HepG2 (cell line): ENCODE data around the gene GLRX2. TPM values are rescaled to one million over a fixed set of nuclear protein-coding genes. Genes with fewer than 3 reads are reported as not detected.

Experiments used
- ATAC-seq: fragments of 200-7000 bp; cut with Tn5 transposase; 3 replicates; pipeline ENCODE4 v1.9.1; 2020; ENCODE audit warnings: mild to moderate bottlenecking, moderate library complexity
- BruUV-seq: library from RNA; stranded (reverse); fragments of 400-500 nt; replicated peaks from 2 replicates; lab custom pipeline; 2021; lab: Mats Ljungman, UMichigan
- CTCF ChIA-PET: fragments of 300-600 bp; formaldehyde crosslinking; extraction: SDS; loops from one replicate; lab custom pipeline; 2021; ENCODE audit warnings: low total read pairs, inconsistent platforms, low intra/inter-chr PET ratio; lab: Yijun Ruan, JAX
- POLR2A ChIA-PET: fragments of 350-600 bp; sonication (Branson Sonifier 250); formaldehyde crosslinking; loops from one replicate; lab custom pipeline; 2020; ENCODE audit warnings: antibody characterized with exemption, inconsistent platforms; lab: Yijun Ruan, JAX
- DNase-seq: peaks from one replicate; pipeline ENCODE4 v3.0.0-alpha.2; 2015; ENCODE audit warnings: low spot score
- FAIRE-seq: peaks from 3 replicates; lab custom pipeline; 2011; peaks lifted over from hg19 to GRCh38; lab: Jason Lieb, UNC
- H2AFZ ChIP-seq: one replicate; pipeline ENCODE4 v1.6.1; 2011; ENCODE audit warnings: low read length, inconsistent platforms
- H3K27ac ChIP-seq: fragments of 300-600 bp; 3 replicates; pipeline ENCODE4 v1.8.0; 2011; ENCODE audit warnings: mixed run types, mild to moderate bottlenecking, mixed read lengths, low read length, inconsistent platforms; ENCODE audit not compliant: insufficient read depth; ENCODE audit errors: extremely low read length
- H3K27me3 ChIP-seq, 2 experiments: fragments of 200-600 bp in 1 of 2; 2 replicates in 1 of 2; 3 replicates in 1 of 2; pipeline versions ENCODE4 v1.6.0 to v1.8.0; 2011; ENCODE audit warnings: low read length in 2 of 2, mild to moderate bottlenecking in 2 of 2, moderate library complexity in 2 of 2, inconsistent platforms in 1 of 2; ENCODE audit not compliant: insufficient read depth in 2 of 2, control insufficient read depth in 1 of 2
- H3K36me3 ChIP-seq, 2 experiments: fragments of 200-600 bp in 1 of 2; replicated peaks in 1 of 2; 2 replicates in 1 of 2; 3 replicates in 1 of 2; pipeline versions ENCODE4 v1.5.1 to v1.8.0; 2011; ENCODE audit warnings: low read length in 2 of 2, inconsistent platforms in 1 of 2; ENCODE audit not compliant: insufficient read depth in 2 of 2, control insufficient read depth in 1 of 2
- H3K4me1 ChIP-seq: 2 replicates; pipeline ENCODE4 v1.5.1; 2012; ENCODE audit warnings: low read length, inconsistent platforms; ENCODE audit not compliant: insufficient read depth
- H3K4me2 ChIP-seq: 2 replicates; pipeline ENCODE4 v1.6.0; 2011; ENCODE audit warnings: low read depth, low read length, inconsistent platforms
- H3K4me3 ChIP-seq, 3 experiments: fragments of 200-600 bp in 1 of 3; sonication (generic), shearing (Covaris generic) in 1 of 3; replicated peaks in 1 of 3; 2 replicates each; pipeline ENCODE4 v1.5.1; 2011 to 2016; ENCODE audit warnings: low read length in 3 of 3, inconsistent platforms in 2 of 3, low read depth in 2 of 3, mild to moderate bottlenecking in 2 of 3, control low read depth in 1 of 3, mixed read lengths in 1 of 3; ENCODE audit not compliant: insufficient read depth in 1 of 3
- H3K79me2 ChIP-seq: one replicate; pipeline ENCODE4 v1.6.1; 2011; ENCODE audit warnings: low read length, inconsistent platforms; ENCODE audit not compliant: insufficient read depth
- H3K9ac ChIP-seq: 2 replicates; pipeline ENCODE4 v1.6.0; 2011; ENCODE audit warnings: mild to moderate bottlenecking, low read depth, low read length, inconsistent platforms; ENCODE audit not compliant: insufficient read depth
- H3K9me3 ChIP-seq: 2 replicates; pipeline ENCODE4 v1.5.1; 2012; ENCODE audit warnings: mild to moderate bottlenecking, low read length
- H4K20me1 ChIP-seq: 2 replicates; pipeline ENCODE4 v1.6.0; 2011; ENCODE audit warnings: inconsistent platforms, mild to moderate bottlenecking, low read length, moderate library complexity; ENCODE audit not compliant: insufficient read depth
- GTF2F1 ChIP-seq: fragments of 150-350 bp; IDR thresholded peaks from 2 replicates; pipeline ENCODE4 v1.6.1; 2014; ENCODE audit warnings: low read length
- JDP2 ChIP-seq: sonication (generic); formaldehyde crosslinking; IDR thresholded peaks from 2 replicates; pipeline ENCODE4 v1.8.1; 2022; ENCODE audit warnings: missing genetic modification reagents, borderline replicate concordance
- MAF1 ChIP-seq: sonication (generic); formaldehyde crosslinking; IDR thresholded peaks from 2 replicates; pipeline ENCODE4 v1.5.0; 2020; ENCODE audit warnings: missing genetic modification reagents, borderline replicate concordance
- NFIB ChIP-seq: sonication (generic); formaldehyde crosslinking; IDR thresholded peaks from 2 replicates; pipeline ENCODE4 v1.9.0; 2021; ENCODE audit warnings: missing genetic modification reagents, mild to moderate bottlenecking, borderline replicate concordance
- NR2F1 ChIP-seq, 2 experiments: fragments of 450-650 bp in 1 of 2; formaldehyde crosslinking in 1 of 2; IDR thresholded peaks; 2 replicates each; pipeline versions ENCODE4 v1.5.0 to v1.6.1; 2016 to 2020; ENCODE audit warnings: mild to moderate bottlenecking in 1 of 2, missing compliant biosample characterization in 1 of 2, missing genetic modification reagents in 1 of 2, moderate library complexity in 1 of 2
- PCBP1 ChIP-seq: fragments of 200-400 bp; formaldehyde crosslinking; IDR thresholded peaks from 2 replicates; pipeline ENCODE4 v1.6.1; 2017; ENCODE audit warnings: mild to moderate bottlenecking, low read depth, low read length, borderline replicate concordance
- PTBP1 ChIP-seq: fragments of 200-400 bp; formaldehyde crosslinking; IDR thresholded peaks from 2 replicates; pipeline ENCODE4 v1.6.1; 2018; ENCODE audit warnings: low read length, low read depth; ENCODE audit not compliant: poor library complexity, severe bottlenecking
- SCMH1 ChIP-seq: sonication (generic); formaldehyde crosslinking; IDR thresholded peaks from 2 replicates; pipeline ENCODE4 v1.9.0; 2021; ENCODE audit warnings: missing genetic modification reagents, mild to moderate bottlenecking, borderline replicate concordance
- SIN3B ChIP-seq: fragments of 150-350 bp; IDR thresholded peaks from 2 replicates; pipeline ENCODE4 v1.6.1; 2014; ENCODE audit warnings: low read length
- ZBTB42 ChIP-seq: sonication (generic); formaldehyde crosslinking; IDR thresholded peaks from 2 replicates; pipeline ENCODE4 v1.5.0; 2020; ENCODE audit warnings: mild to moderate bottlenecking, missing genetic modification reagents
- ZFP36L2 ChIP-seq: sonication (generic); formaldehyde crosslinking; IDR thresholded peaks from 2 replicates; pipeline ENCODE4 v1.4.0; 2020; ENCODE audit warnings: missing genetic modification reagents
- ZKSCAN5 ChIP-seq: sonication (generic); formaldehyde crosslinking; IDR thresholded peaks from 2 replicates; pipeline ENCODE4 v1.5.1; 2020; ENCODE audit warnings: mild to moderate bottlenecking, missing genetic modification reagents
- ZNF124 ChIP-seq: sonication (generic); formaldehyde crosslinking; IDR thresholded peaks from 2 replicates; pipeline ENCODE4 v1.4.0; 2020; ENCODE audit warnings: missing genetic modification reagents
- ZNF772 ChIP-seq: sonication (generic); formaldehyde crosslinking; IDR thresholded peaks from 2 replicates; pipeline ENCODE4 v1.5.0; 2020; ENCODE audit warnings: mild to moderate bottlenecking, missing genetic modification reagents
- ZNF878 ChIP-seq: sonication (generic); formaldehyde crosslinking; IDR thresholded peaks from 2 replicates; pipeline ENCODE4 v1.8.1; 2023; ENCODE audit warnings: mild to moderate bottlenecking, missing genetic modification reagents, moderate library complexity
- in situ Hi-C: cut with HindIII; loops from 2 replicates; pipeline ENCODE4 v1.10.0; 2017; ENCODE audit warnings: low pct_unique_long_range_greater_than_20kb; ENCODE audit not compliant: extremely low pct_ligation_motif_present
- intact Hi-C: fragments of 100-400 bp; cut with micrococcal nuclease; formaldehyde crosslinking; loops from one replicate; pipeline ENCODE4 v1.10.0; 2022; ENCODE audit not compliant: unreplicated experiment
- polyA plus RNA-seq, 8 experiments: library from polyadenylated mRNA; depleted of rRNA in 3 of 8; stranded (reverse) in 7 of 8; unstranded in 1 of 8; fragments of >200 nt; fragmentation: Illumina TruSeq in 4 of 8; extraction: Trizol in 4 of 8; gene quantifications; 2 replicates each; pipeline versions ENCODE4 v1.2.1 to v1.2.3, GENCODE V29; 2011 to 2016; ENCODE audit warnings: low read depth in 4 of 8, missing spikeins in 1 of 8, mixed read lengths in 1 of 8; ENCODE audit not compliant: insufficient read depth in 1 of 8
- total RNA-seq, 5 experiments: library from RNA; depleted of rRNA; stranded (reverse); fragments of >200 nt; fragmentation: Illumina TruSeq; extraction: Trizol; gene quantifications; 2 replicates each; pipeline ENCODE4 v1.2.3, GENCODE V29; 2016; ENCODE audit warnings: low read depth in 1 of 5
- TF ChIP-seq, protein P1 (sequence below): sonication (generic); formaldehyde crosslinking; IDR thresholded peaks from 2 replicates; pipeline ENCODE4 v1.8.0; 2022; ENCODE audit warnings: mild to moderate bottlenecking, missing genetic modification reagents, moderate library complexity
- TF ChIP-seq, protein P2 (sequence below): sonication (generic); formaldehyde crosslinking; IDR thresholded peaks from 2 replicates; pipeline ENCODE4 v1.4.0; 2020; ENCODE audit warnings: missing genetic modification reagents
- TF ChIP-seq, protein P3 (sequence below): sonication (generic); formaldehyde crosslinking; IDR thresholded peaks from 2 replicates; pipeline ENCODE4 v1.5.1; 2020; ENCODE audit warnings: missing genetic modification reagents, mild to moderate bottlenecking, borderline replicate concordance

GLRX2 gene
- total and polyA plus RNA-seq, 2 of the 13 experiments (the other 11 are each of a cell fraction or from before 2014, with no cell fraction given), result 11.9 to 39.0 TPM

DNA sequence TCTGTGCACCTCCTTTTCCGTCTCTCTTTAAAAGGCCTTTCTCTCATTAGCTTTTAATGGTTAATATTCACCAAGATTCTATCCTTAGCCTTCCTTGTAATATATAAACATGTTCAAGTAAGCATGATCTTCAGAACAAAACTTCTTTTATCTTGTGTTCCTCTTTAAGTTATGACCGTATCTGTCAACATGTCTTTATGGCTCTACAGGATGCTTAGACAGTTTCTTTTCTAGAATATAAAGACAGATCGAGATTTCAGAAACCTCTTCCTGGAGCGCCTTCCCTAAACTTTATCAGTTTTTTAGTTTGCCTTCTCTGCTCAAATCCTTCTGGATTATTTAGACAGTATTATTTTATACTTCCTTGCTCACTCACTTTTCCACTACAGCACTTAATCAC is 38.6 kb downstream of the GLRX2 start (continued):
- TF ChIP-seq PCBP1 (no peak), ZNF124 (CRISPR knock-in tag) (no peak), NR2F1 (CRISPR knock-in tag; IDR thresholded peaks at IDR 0.05) (no peak), NFIB (no peak), ZKSCAN5 (CRISPR knock-in tag) (no peak), ZNF878 (CRISPR knock-in tag) (no peak)
- TF ChIP-seq, protein P1, sequence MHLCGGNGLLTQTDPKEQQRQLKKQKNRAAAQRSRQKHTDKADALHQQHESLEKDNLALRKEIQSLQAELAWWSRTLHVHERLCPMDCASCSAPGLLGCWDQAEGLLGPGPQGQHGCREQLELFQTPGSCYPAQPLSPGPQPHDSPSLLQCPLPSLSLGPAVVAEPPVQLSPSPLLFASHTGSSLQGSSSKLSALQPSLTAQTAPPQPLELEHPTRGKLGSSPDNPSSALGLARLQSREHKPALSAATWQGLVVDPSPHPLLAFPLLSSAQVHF, result no peak
- TF ChIP-seq, all 625 proteins: peak for 0

DNA sequence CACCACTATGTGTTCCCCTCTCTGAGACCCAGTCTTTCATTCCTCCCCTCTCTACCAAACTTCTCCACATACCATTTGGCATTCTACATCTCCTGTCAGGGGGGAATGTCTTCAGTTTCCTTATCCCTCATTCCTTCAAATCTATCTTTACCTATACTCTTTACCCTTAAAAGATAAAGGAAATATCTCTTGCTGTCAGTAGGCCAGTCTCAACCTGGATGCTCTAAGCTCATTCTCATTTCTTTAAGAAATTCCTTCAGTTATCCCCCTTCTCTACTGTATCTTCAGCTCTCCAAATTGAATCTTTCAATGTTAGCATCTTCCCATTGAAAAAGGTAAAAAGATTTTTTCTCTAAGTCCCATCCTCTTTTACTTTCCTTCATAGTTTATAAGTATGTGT is 39.3 kb downstream of the GLRX2 start:
- in situ Hi-C loops, result no loop called here
- no peaks in the 10 kb centered on the region for H3K27me3 ChIP-seq
- intact Hi-C loops, result no loop called here
- peaks cover 1 to 17% of the 10 kb centered on the region in 2 experiments; a peak in 3 of 5 replicates for H3K36me3 ChIP-seq
- BruUV-seq, result no TSS peak
- TF ChIP-seq ZFP36L2 (CRISPR knock-in tag) (no peak), JDP2 (CRISPR knock-in tag) (no peak), ZBTB42 (no peak), MAF1 (CRISPR knock-in tag) (no peak), PTBP1 (no peak), SIN3B (no peak), GTF2F1 (no peak), ZNF772 (CRISPR knock-in tag) (no peak), SCMH1 (CRISPR knock-in tag) (no peak)
- TF ChIP-seq, protein P2, sequence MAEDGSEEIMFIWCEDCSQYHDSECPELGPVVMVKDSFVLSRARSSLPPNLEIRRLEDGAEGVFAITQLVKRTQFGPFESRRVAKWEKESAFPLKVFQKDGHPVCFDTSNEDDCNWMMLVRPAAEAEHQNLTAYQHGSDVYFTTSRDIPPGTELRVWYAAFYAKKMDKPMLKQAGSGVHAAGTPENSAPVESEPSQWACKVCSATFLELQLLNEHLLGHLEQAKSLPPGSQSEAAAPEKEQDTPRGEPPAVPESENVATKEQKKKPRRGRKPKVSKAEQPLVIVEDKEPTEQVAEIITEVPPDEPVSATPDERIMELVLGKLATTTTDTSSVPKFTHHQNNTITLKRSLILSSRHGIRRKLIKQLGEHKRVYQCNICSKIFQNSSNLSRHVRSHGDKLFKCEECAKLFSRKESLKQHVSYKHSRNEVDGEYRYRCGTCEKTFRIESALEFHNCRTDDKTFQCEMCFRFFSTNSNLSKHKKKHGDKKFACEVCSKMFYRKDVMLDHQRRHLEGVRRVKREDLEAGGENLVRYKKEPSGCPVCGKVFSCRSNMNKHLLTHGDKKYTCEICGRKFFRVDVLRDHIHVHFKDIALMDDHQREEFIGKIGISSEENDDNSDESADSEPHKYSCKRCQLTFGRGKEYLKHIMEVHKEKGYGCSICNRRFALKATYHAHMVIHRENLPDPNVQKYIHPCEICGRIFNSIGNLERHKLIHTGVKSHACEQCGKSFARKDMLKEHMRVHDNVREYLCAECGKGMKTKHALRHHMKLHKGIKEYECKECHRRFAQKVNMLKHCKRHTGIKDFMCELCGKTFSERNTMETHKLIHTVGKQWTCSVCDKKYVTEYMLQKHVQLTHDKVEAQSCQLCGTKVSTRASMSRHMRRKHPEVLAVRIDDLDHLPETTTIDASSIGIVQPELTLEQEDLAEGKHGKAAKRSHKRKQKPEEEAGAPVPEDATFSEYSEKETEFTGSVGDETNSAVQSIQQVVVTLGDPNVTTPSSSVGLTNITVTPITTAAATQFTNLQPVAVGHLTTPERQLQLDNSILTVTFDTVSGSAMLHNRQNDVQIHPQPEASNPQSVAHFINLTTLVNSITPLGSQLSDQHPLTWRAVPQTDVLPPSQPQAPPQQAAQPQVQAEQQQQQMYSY, result no peak
- TF ChIP-seq, protein P3, sequence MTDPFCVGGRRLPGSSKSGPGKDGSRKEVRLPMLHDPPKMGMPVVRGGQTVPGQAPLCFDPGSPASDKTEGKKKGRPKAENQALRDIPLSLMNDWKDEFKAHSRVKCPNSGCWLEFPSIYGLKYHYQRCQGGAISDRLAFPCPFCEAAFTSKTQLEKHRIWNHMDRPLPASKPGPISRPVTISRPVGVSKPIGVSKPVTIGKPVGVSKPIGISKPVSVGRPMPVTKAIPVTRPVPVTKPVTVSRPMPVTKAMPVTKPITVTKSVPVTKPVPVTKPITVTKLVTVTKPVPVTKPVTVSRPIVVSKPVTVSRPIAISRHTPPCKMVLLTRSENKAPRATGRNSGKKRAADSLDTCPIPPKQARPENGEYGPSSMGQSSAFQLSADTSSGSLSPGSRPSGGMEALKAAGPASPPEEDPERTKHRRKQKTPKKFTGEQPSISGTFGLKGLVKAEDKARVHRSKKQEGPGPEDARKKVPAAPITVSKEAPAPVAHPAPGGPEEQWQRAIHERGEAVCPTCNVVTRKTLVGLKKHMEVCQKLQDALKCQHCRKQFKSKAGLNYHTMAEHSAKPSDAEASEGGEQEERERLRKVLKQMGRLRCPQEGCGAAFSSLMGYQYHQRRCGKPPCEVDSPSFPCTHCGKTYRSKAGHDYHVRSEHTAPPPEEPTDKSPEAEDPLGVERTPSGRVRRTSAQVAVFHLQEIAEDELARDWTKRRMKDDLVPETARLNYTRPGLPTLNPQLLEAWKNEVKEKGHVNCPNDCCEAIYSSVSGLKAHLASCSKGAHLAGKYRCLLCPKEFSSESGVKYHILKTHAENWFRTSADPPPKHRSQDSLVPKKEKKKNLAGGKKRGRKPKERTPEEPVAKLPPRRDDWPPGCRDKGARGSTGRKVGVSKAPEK (CRISPR knock-in tag), result no peak
- peaks cover 9% of the 10 kb centered on the region; the same call in 1 of the 2 replicates for H4K20me1 ChIP-seq
- no peak overlapping the region for H3K4me2 ChIP-seq
- no peak overlapping the region for H2AFZ ChIP-seq
- FAIRE-seq (no peak), ATAC-seq (no peak), DNase-seq (no peak)
- H3K79me2 ChIP-seq, result peaks cover 70% of the 10 kb centered on the region
- CTCF ChIA-PET, result no interaction called here
- POLR2A ChIA-PET, result no interaction called here
- no peak overlapping the region for H3K27ac ChIP-seq
- H3K9ac ChIP-seq, result no peak overlapping the region
- no peaks in the 10 kb centered on the region for H3K9me3 ChIP-seq
- peaks cover 23% of the 10 kb centered on the region for H3K4me1 ChIP-seq
- no peak overlapping the region for H3K4me3 ChIP-seq
